Bone marrow (tissue), 2 donors: ENCODE measurements around the gene AKAP13.
A peak's percentile ranks its signal among the peaks of the same experiment; 100 is the strongest.

Experiments
- DNase-seq, 2 donors: peaks; one replicate each; lab custom pipeline; 2025; lab: John Stamatoyannopoulos, UW

AKAP13 gene

GRCh38 chr15:85535533-85536330 is 155.3 kb downstream of the AKAP13 start:
- DNase-seq: peak in 1 of 2 donors; percentile 16

GRCh38 chr15:85536341-85536740 is 155.9 kb downstream of the AKAP13 start:
- no peak for DNase-seq

GRCh38 chr15:85539491-85539890 is 159.1 kb downstream of the AKAP13 start:
- no peak for DNase-seq

GRCh38 chr15:85540085-85540797 is 159.8 kb downstream of the AKAP13 start:
- DNase-seq: no peak

- no peak for DNase-seq
These were observed 161.3 kb downstream of the AKAP13 start for GRCh38 chr15:85541744-85542143.

GRCh38 chr15:85542488-85542887 is 162.1 kb downstream of the AKAP13 start:
- no peak for DNase-seq

GRCh38 chr15:85542895-85543331 is 162.5 kb downstream of the AKAP13 start:
- DNase-seq: peak in 1 of 2 donors; percentile 17

GRCh38 chr15:85543741-85544155 is 163.3 kb downstream of the AKAP13 start:
- peak in 1 of 2 donors; percentile 17 for DNase-seq

GRCh38 chr15:85545185-85545584 is 164.8 kb downstream of the AKAP13 start:
- DNase-seq: no peak

- DNase-seq: peak in 1 of 2 donors; percentile 59
These were observed 165.3 kb downstream of the AKAP13 start for GRCh38 chr15:85545752-85546151.

- peak in 1 of 2 donors; percentile 29 for DNase-seq
These were observed 167.0 kb downstream of the AKAP13 start for GRCh38 chr15:85547386-85547785.

GRCh38 chr15:85550283-85550682 is 169.9 kb downstream of the AKAP13 start:
- DNase-seq: no peak

GRCh38 chr15:85551221-85551832 is 170.9 kb downstream of the AKAP13 start:
- DNase-seq: no peak

- DNase-seq: peak in 1 of 2 donors; percentile 60
These were observed 174.6 kb downstream of the AKAP13 start for GRCh38 chr15:85554852-85555521.

GRCh38 chr15:85555875-85556617 is 175.6 kb downstream of the AKAP13 start:
- no peak for DNase-seq

- DNase-seq: no peak
These were observed 176.2 kb downstream of the AKAP13 start for GRCh38 chr15:85556618-85556895.

- no peak for DNase-seq
These were observed 177.0 kb downstream of the AKAP13 start for GRCh38 chr15:85557385-85557784.

- no peak for DNase-seq
These were observed 178.4 kb downstream of the AKAP13 start for GRCh38 chr15:85558848-85559247.

- DNase-seq: no peak
These were observed 179.1 kb downstream of the AKAP13 start for GRCh38 chr15:85559530-85559929.

- DNase-seq: no peak
These were observed 182.4 kb downstream of the AKAP13 start for GRCh38 chr15:85562824-85563223.

GRCh38 chr15:85563328-85563727 is 182.9 kb downstream of the AKAP13 start:
- DNase-seq: no peak

- DNase-seq: no peak
These were observed 183.3 kb downstream of the AKAP13 start for GRCh38 chr15:85563731-85564130.
